Esophagus squamous epithelium (tissue), 4 donors: ENCODE measurements around the gene C2CD2.

Source experiments
- CTCF ChIP-seq, 6 experiments: fragments of 450-650 bp in 4 of 6; fragments of 200-600 bp in 2 of 6; sonication (generic) in 2 of 6; IDR thresholded peaks; one replicate each; pipeline ENCODE4 v1.5.1; 2016 to 2019; ENCODE audit warnings: antibody characterized with exemption in 6 of 6, mild to moderate bottlenecking in 4 of 6, moderate library complexity in 4 of 6
- POLR2A ChIP-seq, 4 donors: fragments of 450-650 bp; IDR thresholded peaks; one replicate each; pipeline ENCODE4 v1.6.1; 2017; ENCODE audit warnings: antibody characterized with exemption in 4 of 4, mild to moderate bottlenecking in 4 of 4, moderate library complexity in 3 of 4

GRCh38 chr21:41971891-41972290 is 18.1 kb upstream of the C2CD2 start:
- no peak for TF ChIP-seq CTCF (IDR thresholded peaks at IDR 0.05)
- no peak for TF ChIP-seq POLR2A (IDR thresholded peaks at IDR 0.05)
